Suprapubic skin (tissue), 4 donors: Measurements from ENCODE around the gene LARGE1.

Experiments
- CTCF ChIP-seq, 2 donors: fragments of 200-600 bp in 1 of 2; fragments of 450-650 bp in 1 of 2; sonication (generic) in 1 of 2; IDR thresholded peaks; one replicate each; pipeline ENCODE4 v1.5.1; 2016 to 2019; ENCODE audit warnings: antibody characterized with exemption in 2 of 2, mild to moderate bottlenecking in 1 of 2, moderate library complexity in 1 of 2
- EP300 ChIP-seq: sonication (generic); formaldehyde crosslinking; IDR thresholded peaks from one replicate; pipeline ENCODE4 v1.6.1; 2017; ENCODE audit warnings: antibody characterized with exemption
- POLR2A ChIP-seq, 2 donors: fragments of 450-650 bp; IDR thresholded peaks; one replicate each; pipeline ENCODE4 v1.6.1; 2017; ENCODE audit warnings: antibody characterized with exemption in 2 of 2, mild to moderate bottlenecking in 2 of 2, moderate library complexity in 2 of 2
- POLR2AphosphoS5 ChIP-seq, 3 donors: sonication (generic); formaldehyde crosslinking; IDR thresholded peaks; one replicate each; pipeline ENCODE4 v1.6.1; 2017; ENCODE audit warnings: antibody characterized with exemption in 3 of 3

- TF ChIP-seq CTCF (IDR thresholded peaks at IDR 0.05) (no peak), POLR2AphosphoS5 (IDR thresholded peaks at IDR 0.05) (no peak), EP300 (no peak), POLR2A (IDR thresholded peaks at IDR 0.05) (no peak)
These were observed 149.1 kb downstream of the LARGE1 start for GRCh38 chr22:33771136-33771535.
